GM19099 (cell line): ENCODE measurements around the gene GPLD1.

Source experiments
- POLR2A ChIP-seq: IDR thresholded peaks from 3 replicates; pipeline ENCODE4 v1.6.1; 2011; ENCODE audit warnings: low read depth; ENCODE audit not compliant: insufficient read length; ENCODE audit errors: extremely low read depth

Gene GPLD1, protein sequence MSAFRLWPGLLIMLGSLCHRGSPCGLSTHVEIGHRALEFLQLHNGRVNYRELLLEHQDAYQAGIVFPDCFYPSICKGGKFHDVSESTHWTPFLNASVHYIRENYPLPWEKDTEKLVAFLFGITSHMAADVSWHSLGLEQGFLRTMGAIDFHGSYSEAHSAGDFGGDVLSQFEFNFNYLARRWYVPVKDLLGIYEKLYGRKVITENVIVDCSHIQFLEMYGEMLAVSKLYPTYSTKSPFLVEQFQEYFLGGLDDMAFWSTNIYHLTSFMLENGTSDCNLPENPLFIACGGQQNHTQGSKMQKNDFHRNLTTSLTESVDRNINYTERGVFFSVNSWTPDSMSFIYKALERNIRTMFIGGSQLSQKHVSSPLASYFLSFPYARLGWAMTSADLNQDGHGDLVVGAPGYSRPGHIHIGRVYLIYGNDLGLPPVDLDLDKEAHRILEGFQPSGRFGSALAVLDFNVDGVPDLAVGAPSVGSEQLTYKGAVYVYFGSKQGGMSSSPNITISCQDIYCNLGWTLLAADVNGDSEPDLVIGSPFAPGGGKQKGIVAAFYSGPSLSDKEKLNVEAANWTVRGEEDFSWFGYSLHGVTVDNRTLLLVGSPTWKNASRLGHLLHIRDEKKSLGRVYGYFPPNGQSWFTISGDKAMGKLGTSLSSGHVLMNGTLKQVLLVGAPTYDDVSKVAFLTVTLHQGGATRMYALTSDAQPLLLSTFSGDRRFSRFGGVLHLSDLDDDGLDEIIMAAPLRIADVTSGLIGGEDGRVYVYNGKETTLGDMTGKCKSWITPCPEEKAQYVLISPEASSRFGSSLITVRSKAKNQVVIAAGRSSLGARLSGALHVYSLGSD

DNA sequence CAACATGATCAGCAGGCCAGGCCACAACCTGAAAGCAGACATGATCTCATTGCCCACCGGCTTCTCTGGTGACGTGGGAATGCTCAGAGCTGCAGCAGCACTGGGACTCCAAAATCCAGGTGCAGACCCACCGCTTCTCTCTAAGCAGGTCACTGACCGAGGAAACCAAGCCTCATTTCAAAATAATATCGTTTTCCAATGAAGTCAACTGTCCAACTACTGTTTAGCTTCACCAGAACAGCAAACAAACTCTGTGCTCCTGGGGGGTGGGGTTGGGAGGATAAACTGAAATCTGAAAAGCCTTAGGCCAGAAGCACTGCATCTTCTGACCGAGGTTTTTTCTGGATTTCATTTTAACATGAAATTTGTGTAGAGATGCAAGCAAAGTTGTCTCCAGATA, at the start of gene GPLD1:
TSS of gene GPLD1 (minus strand) at position 109 of the 400 bp plus-strand sequence. CDS start at position 42, 67 bp downstream.
- no peak for TF ChIP-seq POLR2A

- TF ChIP-seq POLR2A: no peak
These were observed 48.5 kb upstream of the GPLD1 start for GRCh38 chr6:24537771-24538385.

DNA sequence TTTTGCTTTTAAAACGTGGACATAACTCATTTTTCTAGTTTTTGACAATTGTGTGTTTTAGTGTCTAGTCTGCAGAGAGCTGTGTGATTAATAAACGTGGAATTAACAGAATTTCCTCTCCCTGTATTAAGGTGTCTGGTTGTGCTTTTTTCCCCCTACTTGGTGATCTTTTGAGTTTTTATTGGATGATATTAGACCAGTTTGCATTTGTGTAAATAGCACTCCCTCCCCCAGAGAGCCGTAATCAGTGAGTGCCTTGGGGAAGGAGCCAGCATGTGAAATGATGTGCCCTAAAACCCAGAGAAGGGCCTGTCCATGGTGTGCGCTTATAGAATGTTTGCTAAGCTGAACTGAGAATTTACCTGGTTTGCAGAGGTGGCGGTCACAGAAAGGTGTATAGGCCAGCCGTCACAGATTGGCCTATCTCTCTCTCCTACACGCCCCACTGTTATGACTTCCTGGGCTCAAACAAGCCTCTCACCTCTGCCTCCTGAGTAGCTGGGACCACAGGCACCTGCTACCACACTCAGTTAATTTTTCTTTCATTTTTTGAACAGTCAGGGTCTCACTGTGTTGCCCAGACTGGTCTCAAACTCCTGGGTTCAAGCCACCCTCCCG, 47.8 kb upstream of the GPLD1 start:
- TF ChIP-seq POLR2A: no peak

- TF ChIP-seq POLR2A: no peak
These were observed 47.1 kb upstream of the GPLD1 start for GRCh38 chr6:24536466-24536865.

GRCh38 chr6:24535210-24535609, 45.8 kb upstream of the GPLD1 start:
- TF ChIP-seq POLR2A: no peak

DNA sequence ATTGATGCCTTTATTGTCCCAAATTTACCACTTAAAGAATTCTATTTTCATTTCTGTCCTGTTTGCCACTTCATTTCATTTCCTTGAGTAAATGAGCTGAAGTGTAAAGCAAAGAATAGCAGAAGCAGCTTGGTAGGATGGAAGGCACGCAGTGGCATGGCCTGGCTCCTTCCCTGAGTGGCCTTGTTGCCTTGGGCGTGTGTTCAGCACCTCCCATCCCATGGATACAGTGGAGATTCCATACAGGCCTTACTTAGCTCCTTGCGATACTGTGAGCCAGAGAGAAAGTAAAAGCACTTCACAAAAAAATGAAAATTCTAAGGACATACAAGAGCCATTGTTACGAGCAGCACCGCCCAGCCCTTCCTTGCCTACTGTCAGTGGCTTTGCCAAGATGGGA, 45.0 kb upstream of the GPLD1 start:
- no peak for TF ChIP-seq POLR2A

GRCh38 chr6:24529985-24530384, 40.6 kb upstream of the GPLD1 start:
- no peak for TF ChIP-seq POLR2A

- TF ChIP-seq POLR2A: no peak
These were observed 35.4 kb upstream of the GPLD1 start for GRCh38 chr6:24524805-24525204.

DNA sequence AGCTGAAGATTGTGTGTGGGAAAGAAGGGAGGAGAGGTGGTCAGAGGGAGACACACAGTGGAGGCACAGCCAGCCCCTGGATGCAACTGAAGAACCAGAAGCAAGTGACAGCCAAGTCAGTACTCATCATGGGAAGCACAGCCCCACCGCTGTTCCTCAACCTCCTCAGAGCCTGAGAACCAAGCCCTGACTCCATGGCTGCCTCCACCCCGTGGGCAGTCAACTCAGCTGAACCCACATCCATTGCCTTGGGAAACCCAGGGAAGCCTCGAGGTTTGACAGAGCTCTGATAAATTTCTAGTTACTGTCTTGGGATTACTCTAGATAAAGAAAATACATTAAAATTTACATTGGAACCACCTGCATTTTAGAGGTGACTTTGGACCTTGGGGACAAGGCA, 35.0 kb upstream of the GPLD1 start:
- TF ChIP-seq POLR2A: no peak

DNA sequence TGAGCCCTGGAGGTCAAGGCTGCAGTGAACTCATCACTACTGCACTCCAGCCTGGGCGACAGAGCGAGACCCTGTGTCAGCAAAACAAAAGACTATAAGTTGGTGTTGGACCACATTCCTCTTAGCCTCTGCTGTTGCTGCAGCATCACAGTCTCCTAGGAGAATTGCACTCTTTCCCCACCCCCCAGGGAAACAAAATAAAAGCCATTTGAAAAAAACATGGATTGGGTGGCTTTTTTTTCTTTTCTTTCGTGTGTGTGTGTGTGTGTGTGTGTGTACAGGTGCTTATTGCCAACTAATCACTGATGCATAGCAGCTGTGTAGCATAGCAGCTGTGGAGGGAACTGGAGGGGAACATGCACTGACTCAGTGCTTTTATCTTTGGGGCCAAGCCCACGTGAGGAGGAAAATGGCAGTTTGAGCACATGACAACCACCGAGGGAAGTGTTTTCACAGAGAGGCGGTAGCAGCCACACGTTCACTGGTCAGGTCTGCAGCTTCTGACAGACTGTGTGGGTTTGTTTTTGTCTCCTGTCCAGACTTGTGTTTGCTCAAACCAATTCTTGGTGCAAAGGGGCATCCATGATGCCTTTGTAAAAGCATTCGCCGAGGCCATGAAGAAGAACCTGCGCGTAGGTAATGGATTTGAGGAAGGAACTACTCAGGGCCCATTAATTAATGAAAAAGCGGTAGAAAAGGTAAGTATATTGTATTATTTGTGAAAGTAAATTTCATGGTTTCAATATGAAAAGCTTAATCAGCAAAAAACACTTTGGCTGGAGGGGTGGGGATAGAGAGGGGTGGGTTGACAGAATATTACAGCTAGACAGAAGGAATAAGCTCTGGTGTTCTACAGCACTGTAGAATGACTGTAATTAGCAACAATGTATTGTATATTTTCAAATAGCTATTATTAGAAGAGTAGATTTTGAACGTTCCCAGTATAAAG, 33.1 kb upstream of the GPLD1 start:
- TF ChIP-seq POLR2A: no peak

GRCh38 chr6:24520929-24521546, 31.7 kb upstream of the GPLD1 start:
- TF ChIP-seq POLR2A: no peak

DNA sequence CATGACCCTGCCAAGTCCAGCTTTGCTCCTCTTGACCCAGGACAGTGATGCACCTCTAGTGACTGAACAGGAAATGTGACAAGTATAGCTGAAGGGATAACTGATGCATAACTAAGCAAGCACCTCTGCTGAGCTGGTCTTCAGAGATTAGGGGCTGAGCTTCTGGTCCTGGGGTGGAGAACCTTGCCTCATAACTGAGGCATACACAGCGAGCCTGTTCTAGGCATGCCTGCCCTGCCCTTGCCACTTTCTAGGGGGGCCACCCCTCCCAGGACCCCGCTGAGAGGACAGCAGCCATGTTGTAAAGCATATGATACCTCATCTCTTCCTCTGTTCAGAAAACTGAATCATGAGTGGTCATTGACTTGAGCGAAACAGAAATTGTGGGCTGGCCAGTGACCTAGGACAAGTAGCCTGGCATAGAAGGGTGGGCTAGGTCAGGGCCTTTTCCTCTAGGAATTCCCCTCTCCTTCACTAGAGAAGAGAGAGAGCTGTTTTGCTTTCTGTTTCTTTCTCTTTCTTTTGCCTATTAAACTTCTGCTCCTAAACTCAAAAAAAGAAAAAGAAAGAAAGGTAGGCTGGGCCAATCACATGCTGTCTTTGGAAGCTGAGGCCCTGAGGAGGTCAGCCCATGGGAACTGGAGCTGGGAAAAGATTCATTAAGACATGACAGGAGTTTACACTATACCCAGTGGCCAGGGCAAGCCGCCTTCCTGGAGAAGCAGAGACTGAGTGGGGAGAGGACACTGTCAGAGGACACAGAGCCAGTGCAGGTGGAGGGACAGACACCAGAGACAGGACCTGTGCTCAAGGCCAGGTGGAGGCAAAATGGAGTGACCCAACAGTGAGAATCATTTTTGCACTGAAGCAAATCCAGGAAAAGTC, 28.5 kb upstream of the GPLD1 start:
- TF ChIP-seq POLR2A: peak; percentile 58

- TF ChIP-seq POLR2A: no peak
These were observed 24.2 kb upstream of the GPLD1 start for GRCh38 chr6:24513602-24514001.
